ENCODE measurements around the gene RAD52.

GRCh38 chr12:904010-904414, 45.5 kb downstream of the RAD52 start:
- TF ChIP-seq POLR2A (IDR thresholded peaks at IDR 0.05; ENCODE audit: low read depth, low read length) (no peak), POLR2AphosphoS5 (IDR thresholded peaks at IDR 0.05; ENCODE audit: low read depth, low read length) (no peak), TAF1 (IDR thresholded peaks at IDR 0.05; ENCODE audit: low read depth, low read length) (no peak)

Data from GM12891 (cell line).